ENCODE data around the gene LRRC25.

DNA sequence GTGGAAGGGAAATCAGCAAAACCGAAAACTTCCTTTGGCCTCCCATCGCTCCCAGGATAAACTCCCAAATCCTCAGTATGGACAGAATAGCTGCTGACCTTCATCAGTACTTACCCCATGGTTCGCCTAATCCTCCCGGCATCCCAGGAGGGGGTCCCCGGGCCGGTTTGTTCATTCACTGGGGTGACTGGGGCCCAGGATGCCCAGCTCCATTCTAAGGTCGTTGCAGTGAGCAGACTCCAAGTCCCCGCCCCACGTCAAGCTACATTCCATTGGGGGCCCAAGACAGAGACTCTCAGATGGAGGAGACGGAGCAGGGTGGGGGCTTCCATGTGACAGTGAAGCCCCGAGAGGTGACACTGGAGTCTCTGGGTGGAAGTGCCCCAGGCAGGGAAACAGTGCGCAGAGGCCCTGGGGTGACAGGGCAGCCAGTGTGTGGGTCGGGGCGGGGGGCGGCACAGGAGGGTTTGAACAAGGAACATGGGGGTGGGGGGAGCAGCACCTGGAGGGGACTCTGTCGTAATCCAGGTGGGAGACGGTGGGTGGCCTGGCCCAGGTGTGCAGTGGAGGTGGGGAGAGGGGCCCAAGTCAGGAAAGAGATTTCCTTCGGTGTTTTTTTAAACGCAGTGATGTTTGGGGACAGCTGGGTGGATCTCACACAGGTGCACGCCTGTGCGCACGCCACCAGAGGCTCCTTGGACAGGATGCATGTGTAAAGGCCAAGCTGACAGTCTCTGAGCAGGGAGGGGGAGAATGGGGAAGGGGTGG is 26.9 kb upstream of the LRRC25 start:
- TF ChIP-seq, protein P1, sequence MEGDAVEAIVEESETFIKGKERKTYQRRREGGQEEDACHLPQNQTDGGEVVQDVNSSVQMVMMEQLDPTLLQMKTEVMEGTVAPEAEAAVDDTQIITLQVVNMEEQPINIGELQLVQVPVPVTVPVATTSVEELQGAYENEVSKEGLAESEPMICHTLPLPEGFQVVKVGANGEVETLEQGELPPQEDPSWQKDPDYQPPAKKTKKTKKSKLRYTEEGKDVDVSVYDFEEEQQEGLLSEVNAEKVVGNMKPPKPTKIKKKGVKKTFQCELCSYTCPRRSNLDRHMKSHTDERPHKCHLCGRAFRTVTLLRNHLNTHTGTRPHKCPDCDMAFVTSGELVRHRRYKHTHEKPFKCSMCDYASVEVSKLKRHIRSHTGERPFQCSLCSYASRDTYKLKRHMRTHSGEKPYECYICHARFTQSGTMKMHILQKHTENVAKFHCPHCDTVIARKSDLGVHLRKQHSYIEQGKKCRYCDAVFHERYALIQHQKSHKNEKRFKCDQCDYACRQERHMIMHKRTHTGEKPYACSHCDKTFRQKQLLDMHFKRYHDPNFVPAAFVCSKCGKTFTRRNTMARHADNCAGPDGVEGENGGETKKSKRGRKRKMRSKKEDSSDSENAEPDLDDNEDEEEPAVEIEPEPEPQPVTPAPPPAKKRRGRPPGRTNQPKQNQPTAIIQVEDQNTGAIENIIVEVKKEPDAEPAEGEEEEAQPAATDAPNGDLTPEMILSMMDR (tag by site-specific recombination; IDR thresholded peaks at IDR 0.05) = no peak
- TF ChIP-seq YY1 (tag by site-specific recombination; IDR thresholded peaks at IDR 0.05) = no peak
- no peak for TF ChIP-seq ZBTB49 (tag by site-specific recombination; IDR thresholded peaks at IDR 0.05; ENCODE audit: low read depth)
- TF ChIP-seq ZNF114 (tag by site-specific recombination; IDR thresholded peaks at IDR 0.05) = no peak
- TF ChIP-seq TCF7L2 (IDR thresholded peaks at IDR 0.05; ENCODE audit: borderline replicate concordance, low read depth, low read length) = no peak

Data from HEK293 (cell line).